KBM-7 (cell line): ENCODE measurements around the gene CRYGC.
"Not testable (repeated sequence)": the region's sequence is repeated elsewhere in the genome, so short reads cannot be mapped to it uniquely, and the experiment has no call there.

Source experiments
- DNase-seq: peaks from one replicate; pipeline ENCODE4 v3.0.0-alpha.2; 2015
- in situ Hi-C: fragments of 300-500 bp; cut with MboI; formaldehyde crosslinking; loops from 2 replicates; pipeline ENCODE4 v1.14.3; 2020; ENCODE audit warnings: low sequenced_read_pairs, low pct_unique_long_range_greater_than_20kb, mixed read lengths

The CRYGC gene

DNA sequence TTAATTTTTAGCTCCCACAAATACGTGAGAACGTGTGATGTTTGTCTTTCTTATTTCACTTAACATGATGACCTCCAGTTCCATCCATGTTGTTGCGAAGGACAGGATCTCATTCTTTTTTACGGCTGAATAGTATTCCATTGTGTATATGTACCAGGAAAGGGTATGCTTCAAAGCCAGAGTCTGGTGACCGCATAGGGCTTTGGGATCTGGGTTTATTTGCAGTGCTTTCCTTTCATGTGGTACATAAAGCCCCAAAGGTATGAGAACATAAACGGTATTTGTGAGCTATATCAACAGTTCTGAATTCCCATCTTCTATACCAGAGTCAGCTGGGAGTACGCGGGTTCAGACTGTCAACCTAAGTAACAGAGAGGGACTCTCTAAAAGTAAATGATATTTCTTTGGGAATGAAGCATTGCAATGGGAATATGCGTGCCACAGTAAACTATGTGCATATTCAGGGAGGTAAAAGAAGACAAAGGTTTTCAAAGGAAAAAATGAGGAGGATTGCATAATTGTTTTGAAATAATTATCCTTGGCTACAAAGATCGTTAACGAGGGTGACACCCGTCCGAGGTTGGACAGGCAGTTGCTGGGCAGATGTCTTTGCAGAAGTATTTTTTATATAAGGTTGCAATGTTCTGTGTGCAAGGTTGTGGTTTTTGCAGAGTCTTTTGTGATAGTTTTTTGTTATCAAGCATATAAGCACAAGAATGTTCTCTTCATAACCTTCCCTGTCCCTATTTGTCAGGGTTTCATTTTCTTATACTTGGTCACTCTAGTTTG lies 29.8 kb downstream of the CRYGC start:
- in situ Hi-C loops: no loop called here

GRCh38 chr2:208098701-208099100 lies 30.9 kb downstream of the CRYGC start:
- DNase-seq, in situ Hi-C loops: not testable (repeated sequence)

More for the DNA sequence above, 29.8 kb downstream of the CRYGC start:
- DNase-seq: no peak

GRCh38 chr2:208098267-208098666 lies 31.4 kb downstream of the CRYGC start:
- no peak for DNase-seq
- in situ Hi-C loops: no loop called here

DNA sequence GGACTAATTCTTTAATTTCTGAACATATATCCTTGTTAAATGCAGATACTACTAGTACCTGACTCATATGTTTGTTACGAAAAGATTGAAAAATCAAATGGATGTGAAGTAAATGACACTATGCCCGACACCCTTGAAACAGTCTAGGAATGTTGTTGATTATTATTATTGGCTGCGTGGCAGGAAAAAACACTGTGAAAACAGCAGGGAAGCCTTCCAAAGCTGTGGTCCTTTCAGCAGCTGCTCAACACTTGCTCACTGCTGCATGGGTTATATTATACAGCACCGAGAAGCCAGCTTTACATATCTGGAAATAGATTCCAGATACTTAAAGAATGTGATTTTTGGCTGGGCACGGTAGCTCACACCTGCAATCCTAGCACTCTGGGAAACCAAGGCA lies 31.8 kb downstream of the CRYGC start:
- in situ Hi-C loops: no loop called here

DNA sequence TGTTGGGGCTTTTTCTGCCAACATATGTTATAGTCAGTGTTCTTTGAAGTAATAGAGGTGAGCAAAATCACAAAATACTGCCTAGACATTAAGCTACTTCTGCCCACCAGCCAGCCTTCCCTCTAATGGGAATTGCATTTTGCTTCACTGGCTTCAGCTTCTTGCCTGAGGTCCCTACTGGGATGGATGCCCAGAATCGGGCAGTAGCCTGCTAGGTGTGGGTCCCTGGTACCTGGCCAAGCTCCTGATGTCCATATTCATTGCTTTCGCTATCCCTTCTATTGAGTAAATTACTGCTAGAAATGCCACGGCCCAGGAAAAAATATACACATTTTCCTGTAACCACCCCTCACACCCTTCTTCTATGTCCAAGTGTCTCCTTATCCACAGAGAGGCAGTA lies 32.3 kb downstream of the CRYGC start:
- in situ Hi-C loops: no loop called here
- DNase-seq: no peak

More for the DNA sequence above, 31.8 kb downstream of the CRYGC start:
- no peak for DNase-seq

GRCh38 chr2:208096080-208096479 lies 33.5 kb downstream of the CRYGC start:
- no peak for DNase-seq
- in situ Hi-C loops: no loop called here

GRCh38 chr2:208093128-208093527 lies 36.5 kb downstream of the CRYGC start:
- DNase-seq: no peak
- in situ Hi-C loops: no loop called here

DNA sequence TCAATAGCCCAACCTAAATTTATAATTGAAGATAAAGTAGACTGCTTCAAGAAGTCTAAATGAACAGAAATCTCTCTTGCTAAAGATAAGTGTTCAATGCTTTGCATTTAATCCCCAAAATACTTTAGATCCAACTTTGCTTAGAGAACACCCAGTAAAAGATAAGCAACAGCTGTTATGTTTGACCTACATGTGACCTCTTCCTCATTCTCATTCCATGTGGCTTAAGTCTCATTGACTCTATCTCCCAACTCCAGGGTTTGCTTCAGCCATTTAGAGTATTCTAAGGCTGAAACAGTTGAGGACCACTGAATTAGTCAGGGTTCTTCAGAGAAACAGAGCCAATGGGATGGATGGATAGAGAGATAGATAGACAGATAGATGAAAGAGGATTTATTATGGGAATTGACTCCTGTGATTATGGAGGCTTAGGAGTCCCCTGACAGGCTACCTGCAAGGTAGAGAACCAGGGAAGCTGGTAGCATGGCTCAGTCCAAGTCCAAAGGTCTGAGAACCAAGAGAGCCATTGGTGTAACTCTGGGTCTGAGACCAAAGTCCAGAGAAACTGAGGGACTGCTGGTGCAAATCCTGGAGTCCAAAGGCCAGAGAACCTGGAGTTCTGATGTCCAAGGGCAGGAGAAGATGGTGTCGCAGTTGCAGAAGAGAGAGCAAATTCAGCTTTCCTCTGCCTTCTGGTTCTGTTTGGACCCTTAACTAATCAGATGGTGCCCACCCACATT lies 37.4 kb downstream of the CRYGC start:
- no peak for DNase-seq

GRCh38 chr2:208090420-208090819 lies 39.2 kb downstream of the CRYGC start:
- DNase-seq: no peak
- in situ Hi-C loops: no loop called here

More for the DNA sequence above, 37.4 kb downstream of the CRYGC start:
- in situ Hi-C loops: no loop called here

DNA sequence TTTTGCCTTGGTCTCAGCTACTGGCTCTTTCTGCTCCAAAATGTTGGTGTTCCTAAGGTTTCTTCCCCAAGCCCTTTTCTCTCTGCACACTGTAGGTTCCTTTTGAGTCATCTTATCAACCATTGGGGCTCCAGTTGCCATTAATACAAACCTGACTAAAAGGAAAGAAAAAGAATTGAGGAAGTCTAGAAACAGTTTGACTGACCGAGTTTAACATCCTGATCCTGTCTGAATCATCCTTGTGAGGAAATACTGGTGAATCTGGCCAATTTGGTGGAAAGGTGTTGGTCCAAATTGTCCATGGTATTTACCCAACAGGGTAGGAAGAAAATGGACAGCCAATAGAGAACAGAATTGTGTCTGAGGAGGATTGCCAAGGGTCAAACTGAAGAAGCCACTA lies 43.6 kb downstream of the CRYGC start:
- in situ Hi-C loops: no loop called here
- DNase-seq: no peak

- in situ Hi-C loops: no loop called here
- DNase-seq: no peak
These were observed 45.8 kb downstream of the CRYGC start for GRCh38 chr2:208083807-208084206.
